ENCODE results near the gene SLC22A1.

The SLC22A1 gene

GRCh38 chr6:160121558-160121957 lies at the start of gene SLC22A1:
TSS of gene SLC22A1 (plus strand) at chr6:160121815. CDS start at chr6:160121936, 121 bp downstream.
- H3K27me3 ChIP-seq (ENCODE audit: control insufficient read depth, insufficient read depth, low read length): no peaks in the 10 kb centered on the region
- no peak within 1 kb of the TSS for H3K4me3 ChIP-seq (ENCODE audit: low read length)
- H3K9me3 ChIP-seq (ENCODE audit: control insufficient read depth, low read length): no peaks in the 10 kb centered on the region
- no peaks in the 10 kb centered on the region for H3K36me3 ChIP-seq (ENCODE audit: control insufficient read depth, insufficient read depth, low read length)
- H3K9ac ChIP-seq (ENCODE audit: low read length): no peak within 1 kb of the TSS
- H3K4me1 ChIP-seq (ENCODE audit: control insufficient read depth, insufficient read depth, low read length): no peaks in the 10 kb centered on the region

DNA sequence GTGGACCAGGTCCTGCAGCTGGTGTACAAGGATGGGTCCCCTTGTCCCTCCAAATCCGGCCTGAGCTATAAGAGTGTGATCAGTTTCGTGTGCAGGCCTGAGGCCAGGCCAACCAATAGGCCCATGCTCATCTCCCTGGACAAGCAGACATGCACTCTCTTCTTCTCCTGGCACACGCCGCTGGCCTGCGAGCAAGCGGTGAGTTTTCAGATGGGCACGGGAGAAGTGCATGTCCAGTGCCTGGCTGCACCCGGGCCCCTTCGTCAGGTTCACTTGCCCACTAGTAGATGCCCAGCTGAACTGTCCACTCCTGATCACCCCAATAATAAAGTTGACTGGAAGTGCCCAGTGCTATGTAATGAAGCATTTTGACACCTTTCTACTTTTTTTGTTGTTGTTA lies 48.3 kb upstream of the SLC22A1 start:
- Histone ChIP-seq H3K4me3 (ENCODE audit: low read length) (no peak overlapping the region), H3K9me3 (ENCODE audit: control insufficient read depth, low read length) (no peaks in the 10 kb centered on the region), H3K27me3 (ENCODE audit: control insufficient read depth, insufficient read depth, low read length) (no peaks in the 10 kb centered on the region), H3K36me3 (ENCODE audit: control insufficient read depth, insufficient read depth, low read length) (peaks cover 35% of the 10 kb centered on the region), H3K9ac (ENCODE audit: low read length) (no peak overlapping the region), H3K4me1 (ENCODE audit: control insufficient read depth, insufficient read depth, low read length) (no peaks in the 10 kb centered on the region)

GRCh38 chr6:160076009-160076408 lies 45.6 kb upstream of the SLC22A1 start:
- Histone ChIP-seq H3K9me3 (ENCODE audit: control insufficient read depth, low read length) (no peaks in the 10 kb centered on the region), H3K36me3 (ENCODE audit: control insufficient read depth, insufficient read depth, low read length) (peaks cover 50% of the 10 kb centered on the region), H3K9ac (ENCODE audit: low read length) (no peak overlapping the region), H3K4me3 (ENCODE audit: low read length) (no peak overlapping the region), H3K4me1 (ENCODE audit: control insufficient read depth, insufficient read depth, low read length) (no peaks in the 10 kb centered on the region), H3K27me3 (ENCODE audit: control insufficient read depth, insufficient read depth, low read length) (no peaks in the 10 kb centered on the region)

- H3K4me1 ChIP-seq (ENCODE audit: control insufficient read depth, insufficient read depth, low read length): no peaks in the 10 kb centered on the region
- H3K4me3 ChIP-seq (ENCODE audit: low read length): no peak overlapping the region
- H3K27me3 ChIP-seq (ENCODE audit: control insufficient read depth, insufficient read depth, low read length): no peaks in the 10 kb centered on the region
- no peaks in the 10 kb centered on the region for H3K9me3 ChIP-seq (ENCODE audit: control insufficient read depth, low read length)
- H3K36me3 ChIP-seq (ENCODE audit: control insufficient read depth, insufficient read depth, low read length): peaks cover 44% of the 10 kb centered on the region
- no peak overlapping the region for H3K9ac ChIP-seq (ENCODE audit: low read length)
These were observed 44.6 kb upstream of the SLC22A1 start for GRCh38 chr6:160077024-160077423.

DNA sequence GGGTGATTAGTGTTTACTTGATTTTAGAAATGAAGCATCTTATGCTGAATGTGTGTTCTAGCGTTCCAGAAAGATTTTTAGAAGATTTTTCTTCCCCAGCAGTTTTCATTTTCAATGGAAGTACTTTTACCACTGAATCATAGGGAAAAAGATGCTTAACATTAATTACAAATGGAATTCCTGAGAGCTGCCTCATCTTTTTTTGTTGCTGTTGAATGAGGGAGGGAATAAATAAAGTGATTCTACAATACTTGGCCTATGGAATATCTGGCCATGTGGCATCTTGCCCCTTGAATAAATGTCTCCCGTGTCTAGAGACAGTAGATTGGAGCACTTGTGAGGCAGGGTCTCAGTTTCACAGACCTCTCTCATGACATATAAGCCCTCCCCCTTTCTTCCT lies 44.1 kb upstream of the SLC22A1 start:
- H3K9ac ChIP-seq (ENCODE audit: low read length): no peak overlapping the region
- no peaks in the 10 kb centered on the region for H3K4me1 ChIP-seq (ENCODE audit: control insufficient read depth, insufficient read depth, low read length)
- peaks cover 39% of the 10 kb centered on the region for H3K36me3 ChIP-seq (ENCODE audit: control insufficient read depth, insufficient read depth, low read length)
- H3K9me3 ChIP-seq (ENCODE audit: control insufficient read depth, low read length): no peaks in the 10 kb centered on the region
- H3K4me3 ChIP-seq (ENCODE audit: low read length): no peak overlapping the region
- H3K27me3 ChIP-seq (ENCODE audit: control insufficient read depth, insufficient read depth, low read length): no peaks in the 10 kb centered on the region

DNA sequence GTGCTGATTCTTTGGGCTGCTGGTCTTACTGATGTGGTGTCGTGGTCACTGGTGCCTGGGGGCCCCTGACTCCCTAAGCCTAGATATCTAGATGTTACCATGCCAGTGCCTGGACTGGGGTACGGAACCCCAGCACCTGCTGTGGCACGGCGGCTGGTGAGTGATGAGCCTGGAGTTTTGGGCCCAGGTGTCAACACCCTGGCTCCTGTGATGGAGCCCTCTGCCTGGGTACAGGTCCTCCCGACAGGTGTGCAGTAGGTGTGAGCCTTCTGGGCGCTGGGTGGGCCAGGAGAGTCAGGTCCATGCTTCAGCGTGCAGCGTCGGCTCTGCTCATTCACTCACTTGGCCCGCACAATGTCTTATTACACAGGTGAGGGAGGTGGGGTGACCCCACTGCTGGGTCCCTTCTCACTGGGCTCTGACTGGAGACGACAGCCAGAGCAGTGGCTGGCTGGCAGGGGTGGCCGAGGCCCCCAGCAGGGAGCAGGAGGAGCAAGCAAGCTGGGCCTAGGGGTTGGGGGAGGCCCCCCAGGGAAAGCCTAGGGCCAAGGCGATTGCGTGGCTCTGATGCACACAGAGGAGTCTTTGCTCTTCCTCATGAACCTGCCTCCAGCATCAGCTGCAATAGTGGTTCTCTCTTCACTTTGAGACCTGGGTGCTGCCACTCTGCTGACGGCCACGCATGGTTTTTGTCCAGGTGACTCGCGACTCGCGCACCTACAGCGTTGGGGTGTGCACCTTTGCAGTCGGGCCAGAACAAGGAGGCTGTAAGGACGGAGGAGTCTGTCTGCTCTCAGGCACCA lies 42.5 kb upstream of the SLC22A1 start:
- H3K9me3 ChIP-seq (ENCODE audit: control insufficient read depth, low read length): no peaks in the 10 kb centered on the region
- no peaks in the 10 kb centered on the region for H3K27me3 ChIP-seq (ENCODE audit: control insufficient read depth, insufficient read depth, low read length)
- H3K36me3 ChIP-seq (ENCODE audit: control insufficient read depth, insufficient read depth, low read length): peaks cover 27% of the 10 kb centered on the region
- no peak overlapping the region for H3K4me3 ChIP-seq (ENCODE audit: low read length)
- no peaks in the 10 kb centered on the region for H3K4me1 ChIP-seq (ENCODE audit: control insufficient read depth, insufficient read depth, low read length)
- H3K9ac ChIP-seq (ENCODE audit: low read length): no peak overlapping the region

DNA sequence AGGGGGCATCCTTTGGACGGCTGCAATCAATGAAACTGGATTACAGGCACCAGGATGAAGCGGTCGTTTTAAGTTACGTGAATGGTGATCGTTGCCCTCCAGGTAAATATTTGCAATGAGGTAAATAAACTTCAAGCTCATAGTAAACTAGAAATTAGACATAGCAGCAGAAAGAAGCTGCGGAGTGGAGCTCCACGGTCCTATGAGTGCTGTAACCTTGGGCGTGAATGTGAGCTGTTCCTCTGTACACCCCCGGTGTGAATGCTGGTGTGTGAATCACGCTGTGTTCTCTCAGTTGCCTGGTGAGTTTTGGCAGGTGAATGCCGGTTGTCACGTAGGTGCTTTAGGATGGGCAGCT lies 42.0 kb upstream of the SLC22A1 start:
- H3K36me3 ChIP-seq (ENCODE audit: control insufficient read depth, insufficient read depth, low read length): peaks cover 29% of the 10 kb centered on the region
- no peaks in the 10 kb centered on the region for H3K4me1 ChIP-seq (ENCODE audit: control insufficient read depth, insufficient read depth, low read length)
- H3K9ac ChIP-seq (ENCODE audit: low read length): no peak overlapping the region
- H3K27me3 ChIP-seq (ENCODE audit: control insufficient read depth, insufficient read depth, low read length): no peaks in the 10 kb centered on the region
- H3K9me3 ChIP-seq (ENCODE audit: control insufficient read depth, low read length): no peaks in the 10 kb centered on the region
- no peak overlapping the region for H3K4me3 ChIP-seq (ENCODE audit: low read length)

DNA sequence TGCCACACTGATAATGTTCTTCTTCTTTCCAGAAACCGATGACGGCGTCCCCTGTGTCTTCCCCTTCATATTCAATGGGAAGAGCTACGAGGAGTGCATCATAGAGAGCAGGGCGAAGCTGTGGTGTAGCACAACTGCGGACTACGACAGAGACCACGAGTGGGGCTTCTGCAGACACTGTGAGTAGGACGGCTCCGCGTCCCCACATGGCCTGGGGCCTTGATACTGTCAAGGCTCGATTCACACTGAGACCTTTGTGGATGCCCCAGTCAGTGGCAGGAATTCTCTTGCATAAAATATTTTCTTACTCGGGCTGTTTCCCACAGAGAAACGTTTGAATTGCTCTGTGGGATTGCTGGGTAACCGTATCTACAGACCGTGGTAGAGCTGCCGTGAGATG lies 41.5 kb upstream of the SLC22A1 start:
- H3K36me3 ChIP-seq (ENCODE audit: control insufficient read depth, insufficient read depth, low read length): peaks cover 33% of the 10 kb centered on the region
- H3K27me3 ChIP-seq (ENCODE audit: control insufficient read depth, insufficient read depth, low read length): no peaks in the 10 kb centered on the region
- H3K4me1 ChIP-seq (ENCODE audit: control insufficient read depth, insufficient read depth, low read length): no peaks in the 10 kb centered on the region
- no peaks in the 10 kb centered on the region for H3K9me3 ChIP-seq (ENCODE audit: control insufficient read depth, low read length)
- H3K9ac ChIP-seq (ENCODE audit: low read length): no peak overlapping the region
- H3K4me3 ChIP-seq (ENCODE audit: low read length): no peak overlapping the region

GRCh38 chr6:160081398-160081797 lies 40.2 kb upstream of the SLC22A1 start:
- no peak overlapping the region for H3K4me3 ChIP-seq (ENCODE audit: low read length)
- H3K9me3 ChIP-seq (ENCODE audit: control insufficient read depth, low read length): no peaks in the 10 kb centered on the region
- no peak overlapping the region for H3K9ac ChIP-seq (ENCODE audit: low read length)
- no peaks in the 10 kb centered on the region for H3K4me1 ChIP-seq (ENCODE audit: control insufficient read depth, insufficient read depth, low read length)
- H3K27me3 ChIP-seq (ENCODE audit: control insufficient read depth, insufficient read depth, low read length): no peaks in the 10 kb centered on the region
- peaks cover 28% of the 10 kb centered on the region for H3K36me3 ChIP-seq (ENCODE audit: control insufficient read depth, insufficient read depth, low read length)

- H3K36me3 ChIP-seq (ENCODE audit: control insufficient read depth, insufficient read depth, low read length): peaks cover 28% of the 10 kb centered on the region
- H3K4me3 ChIP-seq (ENCODE audit: low read length): no peak overlapping the region
- no peak overlapping the region for H3K9ac ChIP-seq (ENCODE audit: low read length)
- no peaks in the 10 kb centered on the region for H3K4me1 ChIP-seq (ENCODE audit: control insufficient read depth, insufficient read depth, low read length)
- H3K27me3 ChIP-seq (ENCODE audit: control insufficient read depth, insufficient read depth, low read length): no peaks in the 10 kb centered on the region
- no peaks in the 10 kb centered on the region for H3K9me3 ChIP-seq (ENCODE audit: control insufficient read depth, low read length)
These were observed 39.0 kb upstream of the SLC22A1 start for GRCh38 chr6:160082627-160083026.

DNA sequence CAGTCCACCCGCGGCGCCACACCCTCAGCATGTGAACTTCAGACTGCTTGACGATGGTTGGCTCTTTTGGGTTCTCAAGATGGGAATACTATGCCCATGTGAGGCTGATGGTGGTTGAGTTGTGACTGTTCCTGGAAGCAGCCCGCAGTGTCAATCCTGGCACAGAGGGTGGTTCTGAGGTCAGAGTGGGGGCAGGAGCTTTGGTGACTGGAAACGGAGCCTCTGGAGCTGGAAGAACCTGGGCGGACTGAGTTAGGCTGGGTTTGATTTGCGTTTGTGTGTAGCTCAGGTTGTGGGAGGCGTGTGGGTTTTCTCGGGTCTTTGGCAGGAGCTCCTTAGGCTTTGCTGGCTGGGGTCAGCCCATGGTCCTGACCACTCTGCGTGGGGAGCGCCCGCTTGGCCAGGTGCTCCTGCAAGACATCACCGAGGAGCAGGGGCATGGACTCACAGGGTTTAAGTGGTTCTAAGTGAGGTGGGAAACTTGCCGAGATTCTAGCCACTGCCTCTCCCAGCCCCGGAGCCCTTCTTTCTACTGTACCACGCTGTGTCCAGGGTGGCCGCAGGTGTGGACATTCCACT lies 37.3 kb upstream of the SLC22A1 start:
- H3K36me3 ChIP-seq (ENCODE audit: control insufficient read depth, insufficient read depth, low read length): peaks cover 26% of the 10 kb centered on the region
- no peaks in the 10 kb centered on the region for H3K9me3 ChIP-seq (ENCODE audit: control insufficient read depth, low read length)
- no peaks in the 10 kb centered on the region for H3K27me3 ChIP-seq (ENCODE audit: control insufficient read depth, insufficient read depth, low read length)
- no peak overlapping the region for H3K9ac ChIP-seq (ENCODE audit: low read length)
- no peak overlapping the region for H3K4me3 ChIP-seq (ENCODE audit: low read length)
- no peaks in the 10 kb centered on the region for H3K4me1 ChIP-seq (ENCODE audit: control insufficient read depth, insufficient read depth, low read length)

DNA sequence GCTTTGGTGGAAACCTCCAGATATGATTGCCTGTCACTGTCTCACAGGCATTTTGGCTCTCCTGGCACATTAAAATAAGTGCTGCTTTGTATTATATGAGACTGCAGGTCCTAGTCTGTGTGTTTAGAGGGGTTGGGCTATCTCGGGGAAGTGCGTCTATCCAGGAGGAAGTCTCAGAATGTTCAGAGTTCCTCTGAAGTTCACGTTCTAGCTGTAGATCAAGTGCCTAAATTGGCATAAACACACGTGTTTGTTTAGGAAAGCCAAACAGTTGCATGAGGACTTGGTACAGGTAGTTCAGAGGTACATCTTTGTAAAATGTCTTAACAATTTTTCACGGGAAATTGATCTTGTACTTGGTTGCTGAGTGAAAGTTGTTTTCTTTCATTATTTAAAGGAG lies 36.4 kb upstream of the SLC22A1 start:
- Histone ChIP-seq H3K9me3 (ENCODE audit: control insufficient read depth, low read length) (no peaks in the 10 kb centered on the region), H3K4me1 (ENCODE audit: control insufficient read depth, insufficient read depth, low read length) (no peaks in the 10 kb centered on the region), H3K36me3 (ENCODE audit: control insufficient read depth, insufficient read depth, low read length) (peaks cover 21% of the 10 kb centered on the region), H3K27me3 (ENCODE audit: control insufficient read depth, insufficient read depth, low read length) (no peaks in the 10 kb centered on the region), H3K9ac (ENCODE audit: low read length) (no peak overlapping the region), H3K4me3 (ENCODE audit: low read length) (no peak overlapping the region)
